ENCODE data around the gene MTCL3.

The MTCL3 gene

GRCh38 chr6:127453845-127454619 is 65.1 kb downstream of the MTCL3 start:
- dilution Hi-C loops (cut with MboI; ENCODE audit: extremely low pct_ligation_motif_present, low sequenced_read_pairs), result no loop called here
- Histone ChIP-seq H2AFZ (ENCODE audit: control insufficient read depth, low read length) (no peak overlapping the region), H3K9me1 (ENCODE audit: control insufficient read depth, extremely low read depth, insufficient read depth, low read length) (no peaks in the 10 kb centered on the region), H3K9ac (ENCODE audit: control insufficient read depth, extremely low read depth, insufficient read depth, low read length) (no peak overlapping the region), H3K4me1 (ENCODE audit: control insufficient read depth, extremely low read depth, insufficient read depth, low read length) (no peaks in the 10 kb centered on the region), H3K4me2 (ENCODE audit: control insufficient read depth, extremely low read depth, insufficient read depth, low read depth, low read length) (no peak overlapping the region), H4K20me1 (ENCODE audit: control insufficient read depth, extremely low read depth, insufficient read depth, low read length) (no peaks in the 10 kb centered on the region), H3K9me3 (ENCODE audit: control insufficient read depth, low read depth, low read length) (no peaks in the 10 kb centered on the region), H3K27me3 (ENCODE audit: control insufficient read depth, extremely low read depth, insufficient read depth, low read length) (no peaks in the 10 kb centered on the region), H3K4me3 (ENCODE audit: control insufficient read depth in 2 of 3, extremely low read depth in 1 of 3, insufficient read depth in 2 of 3, low read depth in 1 of 3, low read length in 3 of 3) (no peak overlapping the region), H3K79me2 (ENCODE audit: control insufficient read depth, insufficient read depth, low read length) (no peaks in the 10 kb centered on the region), H3K27ac (ENCODE audit: control insufficient read depth, insufficient read depth, low read length) (no peak overlapping the region), H3K36me3 (ENCODE audit: control insufficient read depth in 2 of 2, extremely low read depth in 1 of 2, insufficient read depth in 2 of 2, low read length in 2 of 2) (no peaks in the 10 kb centered on the region)
- FAIRE-seq (no peak), DNase-seq (ENCODE audit: low read depth, low spot score) (no peak)
- TF ChIP-seq CTCF (optimal IDR thresholded peaks at IDR 0.05 in 1 of 3, IDR thresholded peaks at IDR 0.05 in 1 of 3, conservative IDR thresholded peaks at IDR 0.05 in 1 of 3; ENCODE audit: extremely low read depth in 1 of 3, insufficient read depth in 2 of 3, low read length in 3 of 3) (no peak), EZH2 (IDR thresholded peaks at IDR 0.05; ENCODE audit: low read length) (no peak)

- Histone ChIP-seq H3K9me1 (ENCODE audit: control insufficient read depth, extremely low read depth, insufficient read depth, low read length) (no peaks in the 10 kb centered on the region), H2AFZ (ENCODE audit: control insufficient read depth, low read length) (no peak overlapping the region), H3K9me3 (ENCODE audit: control insufficient read depth, low read depth, low read length) (no peaks in the 10 kb centered on the region), H4K20me1 (ENCODE audit: control insufficient read depth, extremely low read depth, insufficient read depth, low read length) (no peaks in the 10 kb centered on the region), H3K36me3 (ENCODE audit: control insufficient read depth in 2 of 2, extremely low read depth in 1 of 2, insufficient read depth in 2 of 2, low read length in 2 of 2) (no peaks in the 10 kb centered on the region), H3K9ac (ENCODE audit: control insufficient read depth, extremely low read depth, insufficient read depth, low read length) (no peak overlapping the region), H3K4me2 (ENCODE audit: control insufficient read depth, extremely low read depth, insufficient read depth, low read depth, low read length) (no peak overlapping the region), H3K79me2 (ENCODE audit: control insufficient read depth, insufficient read depth, low read length) (no peaks in the 10 kb centered on the region), H3K27me3 (ENCODE audit: control insufficient read depth, extremely low read depth, insufficient read depth, low read length) (no peaks in the 10 kb centered on the region), H3K27ac (ENCODE audit: control insufficient read depth, insufficient read depth, low read length) (no peak overlapping the region), H3K4me1 (ENCODE audit: control insufficient read depth, extremely low read depth, insufficient read depth, low read length) (no peaks in the 10 kb centered on the region), H3K4me3 (ENCODE audit: control insufficient read depth in 2 of 3, extremely low read depth in 1 of 3, insufficient read depth in 2 of 3, low read depth in 1 of 3, low read length in 3 of 3) (no peak overlapping the region)
- FAIRE-seq (no peak), DNase-seq (ENCODE audit: low read depth, low spot score) (no peak)
- dilution Hi-C loops (cut with MboI; ENCODE audit: extremely low pct_ligation_motif_present, low sequenced_read_pairs), result no loop called here
- no peak for TF ChIP-seq EZH2 (IDR thresholded peaks at IDR 0.05; ENCODE audit: low read length)
- no peak for TF ChIP-seq CTCF (optimal IDR thresholded peaks at IDR 0.05 in 1 of 3, IDR thresholded peaks at IDR 0.05 in 1 of 3, conservative IDR thresholded peaks at IDR 0.05 in 1 of 3; ENCODE audit: extremely low read depth in 1 of 3, insufficient read depth in 2 of 3, low read length in 3 of 3)
Observed at GRCh38 chr6:127452803-127453202, 66.3 kb downstream of the MTCL3 start.

Measured in keratinocyte (primary cell).